Kidney glomerular epithelial cell (primary cell): ENCODE data around the gene SH3RF3.

Experiments used
- DNase-seq: peaks from one replicate; lab custom pipeline; 2025; lab: John Stamatoyannopoulos, UW

The SH3RF3 gene

GRCh38 chr2:109203246-109204011 lies 74.4 kb downstream of the SH3RF3 start:
- DNase-seq = no peak

GRCh38 chr2:109204412-109204811 lies 75.4 kb downstream of the SH3RF3 start:
- DNase-seq = no peak

GRCh38 chr2:109205447-109205846 lies 76.4 kb downstream of the SH3RF3 start:
- no peak for DNase-seq

GRCh38 chr2:109206569-109207146 lies 77.7 kb downstream of the SH3RF3 start:
- DNase-seq = no peak

GRCh38 chr2:109207176-109207575 lies 78.2 kb downstream of the SH3RF3 start:
- no peak for DNase-seq

- DNase-seq = no peak
These were observed 79.3 kb downstream of the SH3RF3 start for GRCh38 chr2:109208071-109208950.

- DNase-seq = no peak
These were observed 79.9 kb downstream of the SH3RF3 start for GRCh38 chr2:109208951-109209335.

GRCh38 chr2:109209412-109209811 lies 80.4 kb downstream of the SH3RF3 start:
- DNase-seq = peak; percentile 54

- DNase-seq = no peak
These were observed 80.9 kb downstream of the SH3RF3 start for GRCh38 chr2:109209941-109210340.

GRCh38 chr2:109210431-109211200 lies 81.6 kb downstream of the SH3RF3 start:
- no peak for DNase-seq

GRCh38 chr2:109211315-109211714 lies 82.3 kb downstream of the SH3RF3 start:
- DNase-seq = no peak

GRCh38 chr2:109212836-109213563 lies 84.0 kb downstream of the SH3RF3 start:
- DNase-seq = no peak

GRCh38 chr2:109213646-109214433 lies 84.8 kb downstream of the SH3RF3 start:
- no peak for DNase-seq

GRCh38 chr2:109214651-109215371 lies 85.8 kb downstream of the SH3RF3 start:
- DNase-seq = no peak

GRCh38 chr2:109215866-109216265 lies 86.9 kb downstream of the SH3RF3 start:
- DNase-seq = no peak

- no peak for DNase-seq
These were observed 87.3 kb downstream of the SH3RF3 start for GRCh38 chr2:109216332-109216731.

GRCh38 chr2:109217362-109218086 lies 88.5 kb downstream of the SH3RF3 start:
- DNase-seq = no peak

GRCh38 chr2:109218087-109218791 lies 89.2 kb downstream of the SH3RF3 start:
- no peak for DNase-seq

GRCh38 chr2:109218792-109219126 lies 89.8 kb downstream of the SH3RF3 start:
- DNase-seq = no peak
